GM19351 (cell line): Measurements from ENCODE around the gene LRPAP1.
"Not testable (repeated sequence)": the region's sequence is repeated elsewhere in the genome, so short reads cannot be mapped to it uniquely, and the experiment has no call there.

ENCODE experiments used
- ATAC-seq: cut with Tn5 transposase; IDR thresholded peaks from one replicate; pipeline ENCODE4 v1.9.1; 2021; ENCODE audit warnings: mild to moderate bottlenecking, moderate library complexity; ENCODE audit not compliant: unreplicated experiment

LRPAP1 gene

DNA sequence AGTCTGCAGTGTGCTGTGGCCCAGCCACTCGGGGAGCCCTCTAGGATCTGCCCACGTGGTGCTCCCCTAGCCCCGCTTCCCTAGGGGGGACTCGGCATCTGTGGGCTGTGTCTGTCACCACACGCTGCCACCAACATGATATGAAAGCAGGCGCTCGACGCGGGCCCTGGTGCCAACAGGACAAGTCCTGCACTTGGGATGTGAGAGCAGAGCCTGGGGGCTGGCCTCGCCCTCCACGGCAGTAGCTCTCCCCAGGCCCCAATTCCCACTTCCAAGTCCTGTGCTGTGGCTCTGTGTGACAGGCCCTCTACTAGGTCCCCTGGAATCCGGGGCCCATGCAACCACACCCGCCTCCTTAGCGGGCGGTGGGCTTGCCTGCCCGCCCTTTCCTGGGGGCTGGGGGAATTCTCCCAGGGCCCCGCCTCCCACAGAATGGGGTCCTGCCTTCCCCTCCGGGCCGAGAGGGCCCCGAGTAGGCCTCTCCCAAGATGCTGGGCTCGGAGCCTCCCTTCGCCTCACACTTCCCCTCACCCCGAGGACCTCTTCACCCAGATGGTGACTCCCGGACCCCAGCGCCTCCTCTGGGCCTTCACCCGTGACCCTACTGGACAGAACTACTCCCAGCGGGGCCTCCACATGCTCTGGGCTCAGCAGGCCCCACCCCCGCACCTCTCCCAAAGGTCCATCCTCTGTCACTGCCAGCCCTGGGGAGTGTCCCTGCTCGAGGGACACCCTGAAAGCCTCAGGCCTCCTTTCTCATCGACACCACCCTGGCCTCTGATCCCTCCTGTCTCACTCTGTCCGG is 11.2 kb downstream of the LRPAP1 start:
- no peak for ATAC-seq

DNA sequence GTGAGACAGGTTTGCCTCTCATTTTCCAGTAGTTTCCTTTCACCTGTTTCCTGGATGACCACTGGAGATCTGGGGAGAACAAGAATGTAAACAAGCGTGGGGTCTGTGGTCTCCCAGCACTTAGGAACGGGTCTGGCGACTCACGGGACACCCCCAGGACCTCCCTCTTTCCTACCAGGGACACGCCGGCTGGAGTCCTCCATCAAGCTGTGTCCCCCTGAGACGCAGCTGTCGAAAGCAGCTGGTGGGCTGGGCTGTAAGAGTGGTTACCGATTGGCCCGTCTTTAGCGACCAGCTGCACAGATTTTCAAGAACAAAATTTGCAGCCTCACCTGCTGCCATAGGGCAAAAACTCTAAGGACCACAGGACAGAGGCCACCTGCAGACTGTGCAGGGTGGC is 11.9 kb downstream of the LRPAP1 start:
- no peak for ATAC-seq

DNA sequence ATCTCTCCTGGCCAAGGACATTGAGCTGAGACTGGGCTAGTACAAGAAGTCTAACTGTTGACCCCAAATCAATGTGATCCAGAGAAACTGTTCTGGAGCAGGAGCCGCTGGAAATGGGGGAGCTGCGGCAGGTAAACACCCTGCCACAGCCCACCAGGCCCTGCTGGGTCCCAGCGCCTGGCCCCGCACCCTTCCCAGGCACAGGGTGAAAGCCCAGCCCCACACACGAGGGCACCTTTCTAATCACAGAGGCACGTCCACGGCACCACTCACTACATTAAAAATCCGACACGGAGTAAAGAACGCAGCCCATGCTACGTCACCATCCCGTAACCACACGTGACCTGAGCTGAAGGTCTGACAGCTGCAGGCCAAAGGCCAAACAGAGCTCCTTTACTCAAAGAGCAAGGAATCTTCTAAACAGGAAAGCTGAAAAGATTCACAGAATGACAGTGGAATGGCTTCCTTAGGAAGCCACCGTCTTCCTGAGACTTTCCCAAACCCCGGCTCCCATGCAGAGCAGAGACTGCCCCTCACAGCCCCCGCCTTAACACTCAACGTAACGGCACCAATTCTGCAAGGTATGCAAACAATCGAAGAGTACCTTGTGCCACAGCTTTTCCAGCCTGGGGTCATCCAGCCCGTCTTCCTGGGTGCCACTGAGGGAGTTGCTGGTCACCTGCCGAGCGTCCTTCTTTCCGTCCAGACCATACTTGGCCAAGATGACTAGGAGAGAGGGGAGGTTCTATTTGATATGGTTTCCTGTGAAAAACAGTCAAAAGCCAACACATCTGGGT is 12.6 kb downstream of the LRPAP1 start:
- ATAC-seq = no peak

DNA sequence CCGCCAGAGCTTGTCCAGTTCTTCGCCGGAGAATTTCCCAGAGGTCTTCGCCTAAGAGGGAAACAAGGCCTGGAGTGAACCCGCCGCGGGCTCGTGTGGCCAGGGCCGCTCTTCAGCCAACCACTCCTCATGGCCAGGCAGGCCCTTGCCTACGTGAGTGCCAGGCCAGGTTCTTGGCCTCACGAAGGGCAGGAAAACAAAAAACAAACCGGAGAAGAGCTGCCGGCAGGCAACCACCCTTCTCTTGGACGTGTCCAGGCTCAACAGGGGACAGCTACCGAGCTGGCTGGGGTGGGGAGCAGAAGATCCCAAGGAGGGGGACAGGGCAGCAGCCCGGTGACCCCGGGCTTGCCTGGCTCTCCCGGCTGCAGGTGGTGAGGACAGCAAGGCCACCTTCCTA is 13.3 kb downstream of the LRPAP1 start:
- ATAC-seq = no peak

DNA sequence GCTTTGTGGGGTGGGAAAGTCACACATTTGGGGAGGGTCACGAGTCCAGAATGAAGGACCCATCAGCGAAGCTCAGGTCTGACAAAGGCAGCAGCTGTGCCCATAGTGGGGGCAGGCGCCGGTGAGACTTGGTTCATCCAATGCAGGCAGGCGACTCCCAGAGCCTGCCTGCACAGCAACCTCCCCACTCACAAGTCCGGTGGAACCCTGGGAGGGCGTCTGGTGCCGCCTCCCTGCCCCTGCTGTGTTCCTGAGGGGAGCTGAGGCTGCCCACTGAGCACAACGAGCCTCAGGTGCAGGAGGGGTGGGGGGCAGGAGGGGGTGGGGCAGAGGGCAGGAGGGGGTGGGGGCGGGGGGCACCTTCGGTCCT is 13.7 kb downstream of the LRPAP1 start:
- ATAC-seq = no peak

DNA sequence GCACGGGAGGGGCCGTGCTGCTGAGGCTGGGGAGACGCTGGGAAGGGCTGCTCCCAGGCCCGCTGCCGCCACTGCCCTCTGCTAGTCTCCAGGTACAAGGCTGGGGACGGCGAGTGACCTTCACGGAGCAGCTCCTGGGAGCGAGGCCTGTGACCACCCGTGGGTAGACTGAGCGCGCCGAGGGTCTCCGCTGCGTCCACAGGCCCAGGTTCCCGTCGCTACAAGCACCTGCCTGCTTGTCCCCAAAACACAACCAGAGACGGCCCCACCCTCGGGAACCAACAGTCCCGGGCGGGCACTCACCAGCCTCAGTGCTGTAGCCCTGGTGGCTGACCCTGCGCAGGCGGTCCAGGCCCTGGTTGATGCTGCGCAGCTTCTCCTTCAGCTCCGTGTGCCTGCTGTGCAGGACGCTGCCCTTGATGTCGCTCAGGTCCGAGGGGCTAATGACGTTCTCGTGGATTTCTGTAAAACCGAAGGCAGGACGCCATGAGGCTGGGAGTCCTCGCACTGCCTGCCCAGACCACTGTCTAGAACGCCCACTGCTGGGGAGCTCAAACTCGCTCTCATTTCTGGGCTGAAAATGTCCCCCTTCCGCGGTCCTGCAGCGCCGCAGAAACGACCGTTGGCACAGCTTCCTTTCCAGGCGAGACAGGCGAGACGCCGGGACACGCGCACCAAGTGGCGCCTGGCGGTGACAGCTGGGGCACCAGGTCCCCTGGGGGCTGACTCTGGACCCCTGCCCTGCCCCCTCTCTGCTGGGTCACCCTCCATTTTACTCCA is 14.3 kb downstream of the LRPAP1 start:
- ATAC-seq = no peak

DNA sequence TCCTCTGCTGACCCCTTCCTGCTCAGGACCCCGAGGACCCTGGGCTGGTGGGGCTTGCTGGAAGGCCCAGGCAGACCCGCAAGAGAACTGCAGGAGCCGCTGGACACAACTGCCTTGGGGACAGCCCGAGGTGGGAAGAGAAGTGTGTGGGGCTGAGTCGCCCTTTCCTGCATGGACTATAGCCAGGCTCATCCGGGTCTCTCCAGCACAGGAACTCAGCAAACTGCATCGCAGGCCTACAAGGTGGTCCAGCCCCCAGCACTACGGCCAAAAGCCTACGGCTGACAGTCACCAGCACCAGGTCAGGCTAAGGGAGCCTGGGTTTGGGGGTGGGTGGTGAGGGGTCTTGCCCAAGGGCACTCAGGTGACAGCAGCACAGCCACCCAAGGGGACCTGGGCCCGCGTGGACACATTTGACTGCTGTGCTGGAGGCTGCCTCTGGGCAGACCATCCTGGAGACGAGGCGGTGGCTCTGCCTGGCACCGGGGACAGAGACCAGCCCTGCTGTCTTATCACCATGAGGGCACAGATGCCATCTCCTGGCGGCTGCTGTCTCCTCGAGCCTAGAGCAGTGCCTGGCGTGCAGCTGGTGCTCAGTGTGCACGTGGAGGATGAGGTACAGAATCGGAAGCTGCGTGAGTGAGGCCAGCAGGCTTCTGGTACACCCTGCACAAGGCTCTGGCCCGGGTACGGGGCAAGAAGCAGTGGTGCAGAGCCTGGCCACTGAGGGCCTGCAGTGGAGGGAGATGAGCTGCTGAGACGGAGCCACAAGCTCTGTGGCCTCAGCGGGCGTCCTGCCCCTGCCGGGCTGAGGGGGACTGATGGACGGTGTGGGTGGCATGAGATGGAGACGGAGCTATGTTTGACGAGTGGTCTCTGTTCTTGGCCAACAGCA is 15.1 kb downstream of the LRPAP1 start:
- ATAC-seq = no peak

DNA sequence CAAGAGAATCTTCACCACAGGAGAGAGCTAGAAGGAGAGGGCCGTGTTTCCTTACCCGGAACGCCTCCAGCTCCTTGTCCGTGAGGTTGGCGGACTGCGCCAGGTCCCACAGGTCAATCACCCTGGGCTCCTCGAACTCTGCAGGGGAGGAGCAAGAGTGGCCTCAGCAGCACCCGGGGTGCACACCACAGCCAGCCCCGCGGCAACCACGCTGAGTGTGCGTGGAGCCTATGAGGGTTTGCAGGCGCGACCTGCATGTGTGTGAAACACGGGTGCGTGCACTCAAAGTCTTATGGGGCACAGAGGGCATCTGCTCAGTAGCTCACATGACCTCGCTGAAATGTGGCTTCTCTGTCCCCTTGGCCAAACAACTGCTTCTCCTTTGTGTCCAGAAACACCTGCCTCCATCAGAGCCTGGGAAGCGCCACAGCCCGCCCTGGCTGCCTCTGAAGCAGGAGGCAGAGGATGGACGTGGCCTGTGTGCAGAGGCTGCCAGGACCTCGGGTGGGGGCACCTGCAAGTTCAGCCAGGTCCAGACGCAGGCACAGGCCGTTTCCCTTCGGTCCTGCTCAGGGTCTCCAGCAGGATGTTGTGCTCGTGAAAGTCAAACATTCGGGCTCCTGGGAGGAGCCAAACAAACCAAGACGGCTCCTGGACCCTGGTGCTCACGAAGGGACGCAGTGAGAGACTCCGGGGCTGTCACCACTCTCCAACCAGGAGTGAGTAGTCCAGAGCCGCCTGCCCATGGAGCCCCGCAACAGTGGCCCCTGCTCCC is 16.0 kb downstream of the LRPAP1 start:
- ATAC-seq = no peak

DNA sequence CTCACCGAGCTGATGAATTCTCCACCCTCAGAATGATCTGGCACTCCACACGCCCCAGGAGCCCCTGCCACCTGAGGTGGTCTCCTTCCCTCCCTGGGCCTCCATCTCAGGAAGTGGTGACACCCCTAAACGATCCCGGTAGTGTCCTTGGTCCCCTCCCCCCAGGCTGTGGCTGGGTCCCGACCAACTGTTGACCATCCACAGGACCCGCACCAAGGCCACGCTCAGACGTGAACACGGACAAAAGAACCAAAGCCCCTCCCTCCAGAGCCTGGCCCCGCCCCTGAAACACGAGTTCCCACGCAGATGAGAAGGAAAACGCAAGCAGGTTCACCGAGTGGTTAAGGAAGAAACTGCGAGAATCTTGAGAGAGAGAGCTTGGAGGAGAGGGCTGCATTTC is 16.6 kb downstream of the LRPAP1 start:
- ATAC-seq = no peak

DNA sequence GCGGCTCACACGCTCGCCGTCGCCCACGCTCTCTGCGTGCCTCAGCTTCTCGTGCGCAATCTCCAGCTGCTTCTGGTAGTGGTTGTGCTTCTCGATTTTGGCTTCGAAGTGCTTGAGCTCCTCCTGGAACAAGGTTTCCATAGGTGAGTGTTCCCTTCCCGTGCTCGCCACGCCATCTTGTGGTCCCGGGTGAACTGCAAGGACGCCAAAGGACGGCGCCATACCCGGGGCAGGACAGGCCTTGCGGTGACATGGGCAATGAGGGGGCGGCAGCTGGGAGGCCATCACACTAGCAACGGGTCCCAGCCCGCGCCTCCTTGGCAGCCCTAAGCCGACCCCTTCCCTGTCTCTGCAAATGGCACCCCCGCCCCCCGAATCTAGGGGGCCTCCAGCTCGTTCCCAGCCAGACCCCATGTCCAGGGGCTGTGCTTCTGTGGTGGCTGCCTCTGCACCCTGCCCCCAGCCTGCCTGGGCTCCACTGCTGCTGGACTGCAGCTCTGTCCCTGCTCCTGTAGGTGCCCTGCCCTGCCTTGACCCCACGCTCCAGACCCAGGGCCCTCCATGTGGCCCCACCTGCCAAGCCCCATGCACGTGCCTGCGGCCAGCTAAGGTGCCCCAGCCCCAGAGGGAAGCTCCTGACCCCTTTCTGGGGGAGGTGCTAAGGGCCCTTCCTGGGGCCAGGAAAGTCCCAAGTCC is 17.3 kb downstream of the LRPAP1 start:
- ATAC-seq = no peak

DNA sequence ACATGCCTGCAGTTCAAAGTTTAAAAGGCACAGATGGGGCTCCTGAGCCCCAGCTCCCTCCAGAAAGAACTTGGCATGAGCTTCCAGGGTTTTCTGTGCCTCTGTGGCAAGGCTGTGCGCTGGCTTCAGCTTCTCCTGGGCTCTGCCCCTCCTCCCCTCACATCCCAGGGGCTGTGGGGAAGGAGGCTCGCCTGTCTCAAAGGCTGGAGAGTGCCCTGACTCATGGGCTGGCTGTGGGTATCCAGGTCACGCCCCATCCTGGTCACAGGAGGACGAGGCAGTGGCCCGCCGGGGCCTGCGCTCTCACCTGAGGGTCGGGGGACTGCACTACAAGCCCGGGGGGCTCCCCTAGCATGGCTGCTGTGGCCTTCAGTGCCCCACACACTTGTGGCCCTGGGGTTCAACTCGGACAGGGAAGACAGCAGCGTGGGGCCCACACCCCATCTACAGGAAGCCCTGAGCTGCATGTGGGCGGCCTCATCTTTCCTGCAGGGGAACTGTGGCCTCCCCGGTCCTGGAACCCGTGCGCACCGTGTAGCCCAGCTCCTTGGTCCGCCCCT is 17.9 kb downstream of the LRPAP1 start:
- no peak for ATAC-seq

DNA sequence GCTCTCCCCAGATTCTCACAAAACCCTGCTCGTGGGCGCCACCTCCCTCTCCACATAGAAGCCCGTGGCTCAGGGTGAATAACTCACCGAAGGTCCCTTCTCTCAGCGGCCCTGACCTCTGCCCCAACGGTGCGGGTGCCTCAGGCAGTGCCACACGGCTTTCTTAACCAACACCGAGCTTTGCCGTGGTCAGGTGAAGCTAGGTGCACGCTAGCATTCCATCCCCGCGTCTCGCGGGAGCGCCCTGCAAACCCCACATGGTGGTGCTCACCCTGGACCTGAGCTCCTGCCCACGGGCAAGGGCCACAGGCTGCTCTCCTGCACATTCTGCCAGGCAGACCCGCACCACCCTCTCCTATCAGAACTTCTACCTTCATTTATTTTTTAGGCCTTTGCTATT is 18.4 kb downstream of the LRPAP1 start:
- ATAC-seq = no peak

DNA sequence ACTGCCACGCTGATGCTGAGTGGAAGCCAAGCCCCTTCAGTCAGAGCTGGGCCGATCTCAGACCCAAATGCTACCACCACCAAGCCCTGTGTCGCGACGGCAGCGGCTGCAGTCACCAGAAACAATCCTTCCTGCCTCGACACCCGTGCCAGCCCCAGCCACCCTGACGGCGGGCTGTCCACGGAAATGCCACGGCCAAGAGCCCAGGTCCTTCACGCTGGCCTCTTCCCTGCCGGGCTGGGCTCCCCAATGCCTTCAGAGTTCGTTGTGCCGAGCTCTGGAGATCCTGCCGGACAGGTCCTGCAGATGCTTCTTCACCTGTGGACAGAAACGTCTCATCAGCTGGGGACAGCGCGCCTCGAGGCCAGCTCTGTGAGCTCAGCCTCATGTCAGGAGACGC is 19.5 kb downstream of the LRPAP1 start:
- no peak for ATAC-seq

DNA sequence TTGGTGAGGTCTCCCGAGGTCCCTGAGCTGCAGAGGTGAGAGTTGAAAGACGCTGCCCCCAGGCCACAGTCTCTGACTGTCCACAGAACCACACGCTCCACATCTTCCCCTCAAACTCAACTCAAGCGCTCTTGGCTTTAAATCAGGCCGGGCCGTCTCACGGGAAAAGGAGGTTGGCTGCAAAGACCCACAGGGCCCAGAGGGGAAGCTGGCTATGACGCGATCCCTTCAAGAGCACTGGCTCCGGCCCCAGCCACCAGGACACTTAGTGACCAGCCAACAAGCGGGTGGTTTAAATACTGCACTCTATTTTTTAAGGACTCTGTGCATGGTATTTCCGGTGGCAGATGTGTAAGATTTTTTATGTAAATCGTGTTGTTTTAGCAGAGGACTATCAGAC is 19.9 kb downstream of the LRPAP1 start:
- no peak for ATAC-seq

DNA sequence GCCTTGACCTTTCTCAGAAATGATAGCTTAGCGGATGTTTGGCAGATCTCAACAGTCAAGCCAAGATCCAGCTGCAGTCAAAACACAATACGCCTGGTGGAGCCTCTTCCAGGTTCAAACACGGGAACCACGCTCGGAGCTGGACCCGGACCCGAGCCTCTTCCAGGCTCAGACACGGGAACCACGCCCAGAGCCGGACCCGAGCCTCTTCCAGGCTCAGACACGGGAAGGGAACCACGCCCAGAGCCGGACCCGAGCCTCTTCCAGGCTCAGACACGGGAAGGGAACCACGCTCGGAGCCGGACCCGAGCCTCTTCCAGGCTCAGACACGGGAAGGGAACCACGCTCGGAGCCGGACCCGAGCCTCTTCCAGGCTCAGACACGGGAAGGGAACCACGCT is 20.6 kb downstream of the LRPAP1 start:
- not testable (repeated sequence) for ATAC-seq

DNA sequence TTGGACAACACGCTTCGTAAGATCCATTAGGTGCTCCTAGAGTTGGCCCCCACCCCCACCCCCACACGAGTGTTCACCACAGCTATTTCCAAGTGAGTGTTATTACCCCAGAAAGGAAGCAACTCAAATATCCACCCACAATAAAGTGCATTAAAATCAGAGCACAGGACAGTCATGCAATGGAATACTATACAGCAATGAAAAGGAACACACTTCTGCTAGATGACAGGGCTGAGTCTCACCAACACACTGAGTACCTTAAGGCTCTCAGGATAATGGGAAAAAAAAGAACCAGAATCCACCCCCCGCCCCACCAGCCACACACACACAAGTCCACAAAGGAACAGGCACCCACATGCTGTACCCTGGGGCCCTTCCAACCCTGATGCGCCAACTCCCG is 21.0 kb downstream of the LRPAP1 start:
- no peak for ATAC-seq

DNA sequence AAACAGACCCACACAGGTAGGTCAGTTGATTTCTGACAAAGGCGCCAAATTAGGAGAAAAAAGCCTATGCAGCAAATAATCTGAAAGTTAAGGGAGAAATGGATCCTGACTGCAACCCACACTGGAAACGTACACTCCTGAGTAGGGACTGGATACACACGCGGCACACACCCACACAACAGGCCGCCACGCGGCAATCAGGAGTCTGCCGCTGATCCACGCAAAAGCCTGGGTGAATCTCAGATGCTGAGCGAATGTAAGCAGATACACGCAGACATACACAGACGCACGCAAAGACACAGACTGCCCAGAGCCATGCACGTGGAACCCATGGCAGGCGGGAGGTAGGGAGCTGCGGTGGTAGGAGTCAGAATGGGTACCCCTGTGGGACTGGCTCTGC is 21.7 kb downstream of the LRPAP1 start:
- ATAC-seq = no peak

DNA sequence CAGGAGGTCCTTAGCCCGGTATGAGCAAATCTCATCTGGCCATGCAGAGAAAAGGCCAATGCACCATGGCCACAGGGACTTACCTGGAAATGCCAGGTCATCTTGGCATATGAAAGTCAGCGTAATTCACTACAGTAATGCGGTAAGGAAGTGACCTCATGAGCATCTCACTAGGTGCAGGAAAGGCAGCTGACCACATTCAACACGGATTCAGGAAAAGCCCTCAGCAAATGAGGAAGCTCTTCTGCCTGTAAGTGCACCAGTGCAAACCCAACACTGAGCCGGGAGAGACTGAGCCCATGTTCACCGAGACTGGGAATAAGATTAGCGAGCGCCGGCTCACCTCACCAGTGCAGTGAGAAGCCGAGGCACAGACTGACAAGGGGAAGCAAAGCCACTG is 23.7 kb downstream of the LRPAP1 start:
- no peak for ATAC-seq

DNA sequence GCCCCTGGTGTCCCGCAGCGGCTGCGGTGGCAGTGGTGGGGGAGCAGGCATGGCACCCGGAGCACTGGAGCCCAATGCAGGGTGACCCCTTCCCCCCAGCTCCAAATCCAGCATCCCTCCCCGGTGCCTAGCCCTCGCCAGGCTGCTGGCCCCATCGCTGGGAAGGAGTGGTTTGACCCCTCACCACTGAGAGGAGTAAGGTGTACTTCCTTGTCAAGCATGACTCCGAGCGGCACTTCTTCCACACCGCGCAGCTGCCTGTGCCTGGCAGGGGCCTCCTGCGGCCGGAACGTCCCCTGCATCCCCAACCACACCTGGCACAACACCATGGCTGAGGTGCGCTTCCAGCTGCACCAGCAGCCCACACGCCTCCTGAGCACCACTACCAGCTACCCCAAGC is 27.0 kb downstream of the LRPAP1 start:
- no peak for ATAC-seq
